ENCODE results near the gene NECTIN3. TPM values are rescaled to one million over a fixed set of nuclear protein-coding genes. Genes with fewer than 3 reads are reported as not detected.

NECTIN3 gene
- total and polyA plus RNA-seq, 2 of the 4 experiments (the other 2 are of a cell fraction), result 34.7 to 155 TPM

- Histone ChIP-seq H2BK120ac (ENCODE audit: low read depth, low read length) (no peak overlapping the region), H2BK5ac (ENCODE audit: low read depth, low read length, poor library complexity, severe bottlenecking) (no peak overlapping the region), H2BK20ac (ENCODE audit: low read depth, low read length) (no peak overlapping the region), H4K20me1 (ENCODE audit: insufficient read depth, low read length) (no peaks in the 10 kb centered on the region), H2BK15ac (ENCODE audit: low read depth, low read length) (no peak overlapping the region), H3K4me3 (ENCODE audit: insufficient read depth, low read depth, low read length) (no peak overlapping the region), H4K91ac (ENCODE audit: insufficient read depth, low read depth, low read length) (no peak overlapping the region), H3K4ac (ENCODE audit: low read depth, low read length) (no peak overlapping the region), H3K9me3 (ENCODE audit: control insufficient read depth, insufficient read depth, low read length) (no peaks in the 10 kb centered on the region), H3K4me1 (ENCODE audit: control insufficient read depth, insufficient read depth, low read length) (peaks cover 8% of the 10 kb centered on the region), H3K18ac (ENCODE audit: low read depth, low read length) (no peak overlapping the region), H3K23ac (ENCODE audit: low read depth, low read length) (no peak overlapping the region), H3K27me3 (ENCODE audit: control insufficient read depth, insufficient read depth, low read length) (no peaks in the 10 kb centered on the region), H4K8ac (ENCODE audit: low read depth in 2 of 2, low read length in 2 of 2) (no peak overlapping the region), H3K27ac (ENCODE audit: insufficient read depth, low read length) (no peak overlapping the region), H3K14ac (replicated peaks; ENCODE audit: low read depth, low read length) (no peak overlapping the region), H3K9ac (ENCODE audit: low read depth, low read length) (no peak overlapping the region), H3K36me3 (ENCODE audit: control insufficient read depth, insufficient read depth, low read length) (no peaks in the 10 kb centered on the region), H2AK9ac (replicated peaks; ENCODE audit: low read depth, low read length, poor library complexity) (no peak overlapping the region), H3K79me1 (ENCODE audit: low read depth in 1 of 2, low read length in 2 of 2) (no peaks in the 10 kb centered on the region), H3K9me1 (ENCODE audit: insufficient read depth, low read length) (peaks cover 12% of the 10 kb centered on the region; the same call in 1 of the 2 replicates), H4K5ac (ENCODE audit: low read depth, low read length) (no peak overlapping the region), H3K4me2 (ENCODE audit: low read depth, low read length) (no peak overlapping the region), H3K56ac (ENCODE audit: extremely low read depth, insufficient read depth, low read length) (no peak overlapping the region), H2AK5ac (ENCODE audit: low read depth, low read length) (no peak overlapping the region), H2AFZ (replicated peaks; ENCODE audit: low read length, poor library complexity) (no peak overlapping the region)
- dilution Hi-C loops (cut with HindIII; ENCODE audit: low sequenced_read_pairs, unreplicated experiment), result no loop called here
- ATAC-seq (ENCODE audit: low read depth) (no peak), DNase-seq (no peak)
- no TSS peak for BruUV-seq (replicated peaks)
- ChIA-PET CTCF (no interaction called here), POLR2A (ENCODE audit: unreplicated experiment) (no interaction called here)
- in situ Hi-C loops (cut with MboI; ENCODE audit: low sequenced_read_pairs), result no loop called here
- intact Hi-C loops (cut with micrococcal nuclease), result no loop called here
- WGBS, 2 experiments (ENCODE audit: extremely low coverage in 2 of 2, insufficient read length in 1 of 2), result no CpG with 5 or more reads among the region's 4 CpGs
- TF ChIP-seq USF2 (IDR thresholded peaks at IDR 0.05; ENCODE audit: low read depth, low read length), result no peak
- no peak for TF ChIP-seq CTCF (conservative IDR thresholded peaks at IDR 0.05; ENCODE audit: low read depth, low read length)
- TF ChIP-seq ELK1 (IDR thresholded peaks at IDR 0.05; ENCODE audit: borderline replicate concordance, low read depth, low read length), result no peak
Measured at GRCh38 chr3:111212511-111212910, 140.9 kb downstream of the NECTIN3 start.

All from IMR-90 (cell line).